Liver (tissue), 9 donors: ENCODE results near the gene RESF1. TPM values are rescaled to one million over a fixed set of nuclear protein-coding genes. Genes with fewer than 3 reads are reported as not detected.

Experiments used
- DNase-seq: peaks from one replicate; pipeline ENCODE4 v3.0.0-alpha.2; 2017; ENCODE audit warnings: low spot score
- H3K27ac ChIP-seq, 2 donors: one replicate each; pipeline ENCODE4 v1.7.0; 2013; ENCODE audit warnings: inconsistent platforms in 2 of 2, low read length in 2 of 2, control low read depth in 1 of 2, low read depth in 1 of 2, mild to moderate bottlenecking in 1 of 2
- H3K27me3 ChIP-seq, 4 donors: one replicate each; pipeline versions ENCODE4 v1.6.1 to v1.7.0; 2013; ENCODE audit warnings: low read length in 3 of 4, inconsistent platforms in 1 of 4, mild to moderate bottlenecking in 1 of 4, moderate library complexity in 1 of 4; ENCODE audit not compliant: control insufficient read depth in 4 of 4, insufficient read depth in 4 of 4
- H3K36me3 ChIP-seq, 4 donors: one replicate each; pipeline versions ENCODE4 v1.6.1 to v1.7.0; 2013; ENCODE audit warnings: low read length in 3 of 4, mild to moderate bottlenecking in 3 of 4, low read depth in 1 of 4, moderate library complexity in 1 of 4; ENCODE audit not compliant: control insufficient read depth in 4 of 4, insufficient read depth in 3 of 4
- H3K4me1 ChIP-seq, 4 donors: one replicate each; pipeline versions ENCODE4 v1.6.1 to v1.7.0; 2013; ENCODE audit warnings: low read length in 3 of 4, mild to moderate bottlenecking in 3 of 4, moderate library complexity in 1 of 4; ENCODE audit not compliant: control insufficient read depth in 4 of 4, insufficient read depth in 4 of 4
- H3K4me3 ChIP-seq, 3 donors: one replicate each; pipeline versions ENCODE4 v1.6.1 to v1.7.0; 2013; ENCODE audit warnings: low read length in 3 of 3, control low read depth in 1 of 3, low read depth in 1 of 3, mild to moderate bottlenecking in 1 of 3
- H3K9ac ChIP-seq, 2 donors: one replicate each; pipeline ENCODE4 v1.7.0; 2013; ENCODE audit warnings: low read length in 2 of 2, mild to moderate bottlenecking in 2 of 2, moderate library complexity in 2 of 2, control low read depth in 1 of 2, low read depth in 1 of 2
- H3K9me3 ChIP-seq, 4 donors: one replicate each; pipeline versions ENCODE4 v1.6.1 to v1.7.0; 2013; ENCODE audit warnings: low read length in 3 of 4; ENCODE audit not compliant: control insufficient read depth in 4 of 4
- EGR1 ChIP-seq, 2 donors: IDR thresholded peaks; 2 replicates each; pipeline ENCODE4 v1.6.1; 2016 to 2018; ENCODE audit warnings: antibody characterized with exemption in 2 of 2, low read depth in 2 of 2
- FOXA1 ChIP-seq: IDR thresholded peaks from 2 replicates; pipeline ENCODE4 v1.6.1; 2016; ENCODE audit warnings: antibody characterized with exemption
- FOXA2 ChIP-seq: IDR thresholded peaks from 2 replicates; pipeline ENCODE4 v1.6.1; 2016; ENCODE audit warnings: antibody characterized with exemption
- GABPA ChIP-seq, 2 donors: IDR thresholded peaks in 1 of 2; conservative IDR thresholded peaks in 1 of 2; 2 replicates each; pipeline ENCODE4 v1.6.1; 2016; ENCODE audit warnings: antibody characterized with exemption in 2 of 2, mild to moderate bottlenecking in 1 of 2, moderate library complexity in 1 of 2
- HNF4A ChIP-seq, 2 donors: conservative IDR thresholded peaks; 2 replicates each; pipeline ENCODE4 v1.6.1; 2016; ENCODE audit warnings: antibody characterized with exemption in 2 of 2, mild to moderate bottlenecking in 2 of 2
- HNF4G ChIP-seq: IDR thresholded peaks from 2 replicates; pipeline ENCODE4 v1.6.1; 2016; ENCODE audit warnings: antibody characterized with exemption
- JUND ChIP-seq, 2 donors: IDR thresholded peaks; 2 replicates each; pipeline ENCODE4 v1.6.1; 2016; ENCODE audit warnings: antibody characterized with exemption in 2 of 2
- RAD21 ChIP-seq, 2 donors: IDR thresholded peaks; 2 replicates each; pipeline ENCODE4 v1.6.1; 2016; ENCODE audit warnings: antibody characterized with exemption in 2 of 2, mild to moderate bottlenecking in 2 of 2
- RXRA ChIP-seq, 2 donors: IDR thresholded peaks; 2 replicates each; pipeline ENCODE4 v1.6.1; 2017 to 2018; ENCODE audit warnings: antibody characterized with exemption in 2 of 2, mild to moderate bottlenecking in 1 of 2
- SP1 ChIP-seq: IDR thresholded peaks from 2 replicates; pipeline ENCODE4 v1.6.1; 2018; ENCODE audit warnings: antibody characterized with exemption, mild to moderate bottlenecking
- TAF1 ChIP-seq: conservative IDR thresholded peaks from 2 replicates; pipeline ENCODE4 v1.6.1; 2016; ENCODE audit warnings: antibody characterized with exemption, mild to moderate bottlenecking
- YY1 ChIP-seq: IDR thresholded peaks from 2 replicates; pipeline ENCODE4 v1.6.1; 2016; ENCODE audit warnings: antibody characterized with exemption, mild to moderate bottlenecking
- WGBS: extraction: QIAGEN DNeasy Blood & Tissue Kit; methylation state at CpG from one replicate; pipeline ENCODE4 v1.1.7; 2013; 5-methylcytosine and 5-hydroxymethylcytosine counted together
- polyA plus RNA-seq, 2 donors: library from polyadenylated mRNA; stranded (reverse) in 1 of 2; unstranded in 1 of 2; fragments of 200-250 nt in 1 of 2; fragments of >200 nt in 1 of 2; fragmentation: Nextera tagmentation in 1 of 2; extraction: Ambion mirVana in 1 of 2; gene quantifications; one replicate each; pipeline versions ENCODE4 v1.2.1 to v1.2.3, GENCODE V29; 2013 to 2015
- total RNA-seq, 2 donors: library from RNA; depleted of rRNA; stranded (reverse); fragments of >200 nt; gene quantifications; one replicate each; pipeline ENCODE4 v1.2.3, GENCODE V29; 2014
- TF ChIP-seq, protein P1 (sequence below): fragments of 150-350 bp; IDR thresholded peaks from 2 replicates; pipeline ENCODE4 v1.5.1; 2017; ENCODE audit warnings: improper control_type of control experiment, low read depth, low read length; ENCODE audit not compliant: missing input control
- TF ChIP-seq, protein P2 (sequence below): IDR thresholded peaks from 2 replicates; pipeline ENCODE4 v1.6.1; 2016; ENCODE audit warnings: antibody characterized with exemption, mild to moderate bottlenecking
- TF ChIP-seq, protein P3 (sequence below): IDR thresholded peaks from 2 replicates; pipeline ENCODE4 v1.6.1; 2016; ENCODE audit warnings: antibody characterized with exemption
- TF ChIP-seq, protein P4 (sequence below): IDR thresholded peaks from 2 replicates; pipeline ENCODE4 v1.6.1; 2016; ENCODE audit warnings: antibody characterized with exemption
- TF ChIP-seq, protein P5 (sequence below): IDR thresholded peaks from 2 replicates; pipeline ENCODE4 v1.6.1; 2016; ENCODE audit warnings: antibody characterized with exemption
- donor health status: healthy.
- donor health status: healthy.
- donor health status: healthy.
- donor health status: healthy.
- donor health status: healthy.

The RESF1 gene
- total and polyA plus RNA-seq, 4 donors = 19.5 to 69.7 (median 37.2) TPM

DNA sequence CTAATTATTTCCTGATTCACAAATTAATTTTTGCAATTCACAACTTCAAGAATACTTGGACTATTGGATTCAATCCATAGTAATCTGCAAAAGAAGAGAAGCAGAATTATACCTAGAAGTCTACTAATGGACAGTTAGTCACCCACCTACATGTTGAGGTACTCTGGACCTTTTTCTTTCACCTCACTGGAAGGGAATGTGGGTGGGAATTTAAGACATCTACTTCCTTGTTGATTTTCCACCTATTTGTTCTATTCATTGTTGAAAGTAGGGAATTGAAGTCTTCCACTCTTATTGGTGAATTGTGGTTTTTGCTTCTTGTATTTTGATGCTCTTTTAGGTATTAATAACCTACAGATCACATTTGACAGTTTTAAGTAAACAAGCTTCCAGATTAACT, 11.0 kb downstream of the RESF1 start (continued):
- TF ChIP-seq, protein P1, sequence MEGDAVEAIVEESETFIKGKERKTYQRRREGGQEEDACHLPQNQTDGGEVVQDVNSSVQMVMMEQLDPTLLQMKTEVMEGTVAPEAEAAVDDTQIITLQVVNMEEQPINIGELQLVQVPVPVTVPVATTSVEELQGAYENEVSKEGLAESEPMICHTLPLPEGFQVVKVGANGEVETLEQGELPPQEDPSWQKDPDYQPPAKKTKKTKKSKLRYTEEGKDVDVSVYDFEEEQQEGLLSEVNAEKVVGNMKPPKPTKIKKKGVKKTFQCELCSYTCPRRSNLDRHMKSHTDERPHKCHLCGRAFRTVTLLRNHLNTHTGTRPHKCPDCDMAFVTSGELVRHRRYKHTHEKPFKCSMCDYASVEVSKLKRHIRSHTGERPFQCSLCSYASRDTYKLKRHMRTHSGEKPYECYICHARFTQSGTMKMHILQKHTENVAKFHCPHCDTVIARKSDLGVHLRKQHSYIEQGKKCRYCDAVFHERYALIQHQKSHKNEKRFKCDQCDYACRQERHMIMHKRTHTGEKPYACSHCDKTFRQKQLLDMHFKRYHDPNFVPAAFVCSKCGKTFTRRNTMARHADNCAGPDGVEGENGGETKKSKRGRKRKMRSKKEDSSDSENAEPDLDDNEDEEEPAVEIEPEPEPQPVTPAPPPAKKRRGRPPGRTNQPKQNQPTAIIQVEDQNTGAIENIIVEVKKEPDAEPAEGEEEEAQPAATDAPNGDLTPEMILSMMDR = no peak

DNA sequence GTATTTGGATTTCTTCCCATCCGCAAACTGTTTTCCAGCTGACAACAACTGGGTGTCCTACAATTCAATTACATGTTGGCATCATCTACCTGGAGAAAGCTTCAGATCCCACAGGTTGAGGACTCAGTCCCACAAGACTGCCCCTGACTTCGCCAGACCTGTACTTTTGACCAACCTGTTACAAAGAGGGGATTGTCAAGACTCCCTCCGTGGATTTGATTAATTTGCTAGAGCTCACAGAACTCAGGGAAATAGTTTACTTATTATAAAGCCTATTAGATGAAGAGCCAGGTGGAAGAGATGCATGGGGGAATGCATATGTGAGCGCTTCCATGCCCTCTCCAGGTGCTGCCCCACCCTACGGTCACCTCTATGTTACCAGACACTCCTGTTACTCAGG, 14.6 kb downstream of the RESF1 start:
- peaks cover 6 to 59% (median 35%) of the 10 kb centered on the region in 4 donors for H3K36me3 ChIP-seq
- TF ChIP-seq, protein P2, sequence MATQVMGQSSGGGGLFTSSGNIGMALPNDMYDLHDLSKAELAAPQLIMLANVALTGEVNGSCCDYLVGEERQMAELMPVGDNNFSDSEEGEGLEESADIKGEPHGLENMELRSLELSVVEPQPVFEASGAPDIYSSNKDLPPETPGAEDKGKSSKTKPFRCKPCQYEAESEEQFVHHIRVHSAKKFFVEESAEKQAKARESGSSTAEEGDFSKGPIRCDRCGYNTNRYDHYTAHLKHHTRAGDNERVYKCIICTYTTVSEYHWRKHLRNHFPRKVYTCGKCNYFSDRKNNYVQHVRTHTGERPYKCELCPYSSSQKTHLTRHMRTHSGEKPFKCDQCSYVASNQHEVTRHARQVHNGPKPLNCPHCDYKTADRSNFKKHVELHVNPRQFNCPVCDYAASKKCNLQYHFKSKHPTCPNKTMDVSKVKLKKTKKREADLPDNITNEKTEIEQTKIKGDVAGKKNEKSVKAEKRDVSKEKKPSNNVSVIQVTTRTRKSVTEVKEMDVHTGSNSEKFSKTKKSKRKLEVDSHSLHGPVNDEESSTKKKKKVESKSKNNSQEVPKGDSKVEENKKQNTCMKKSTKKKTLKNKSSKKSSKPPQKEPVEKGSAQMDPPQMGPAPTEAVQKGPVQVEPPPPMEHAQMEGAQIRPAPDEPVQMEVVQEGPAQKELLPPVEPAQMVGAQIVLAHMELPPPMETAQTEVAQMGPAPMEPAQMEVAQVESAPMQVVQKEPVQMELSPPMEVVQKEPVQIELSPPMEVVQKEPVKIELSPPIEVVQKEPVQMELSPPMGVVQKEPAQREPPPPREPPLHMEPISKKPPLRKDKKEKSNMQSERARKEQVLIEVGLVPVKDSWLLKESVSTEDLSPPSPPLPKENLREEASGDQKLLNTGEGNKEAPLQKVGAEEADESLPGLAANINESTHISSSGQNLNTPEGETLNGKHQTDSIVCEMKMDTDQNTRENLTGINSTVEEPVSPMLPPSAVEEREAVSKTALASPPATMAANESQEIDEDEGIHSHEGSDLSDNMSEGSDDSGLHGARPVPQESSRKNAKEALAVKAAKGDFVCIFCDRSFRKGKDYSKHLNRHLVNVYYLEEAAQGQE = no peak
- no peak for TF ChIP-seq HNF4G
- TF ChIP-seq TAF1 = no peak
- TF ChIP-seq, protein P3, sequence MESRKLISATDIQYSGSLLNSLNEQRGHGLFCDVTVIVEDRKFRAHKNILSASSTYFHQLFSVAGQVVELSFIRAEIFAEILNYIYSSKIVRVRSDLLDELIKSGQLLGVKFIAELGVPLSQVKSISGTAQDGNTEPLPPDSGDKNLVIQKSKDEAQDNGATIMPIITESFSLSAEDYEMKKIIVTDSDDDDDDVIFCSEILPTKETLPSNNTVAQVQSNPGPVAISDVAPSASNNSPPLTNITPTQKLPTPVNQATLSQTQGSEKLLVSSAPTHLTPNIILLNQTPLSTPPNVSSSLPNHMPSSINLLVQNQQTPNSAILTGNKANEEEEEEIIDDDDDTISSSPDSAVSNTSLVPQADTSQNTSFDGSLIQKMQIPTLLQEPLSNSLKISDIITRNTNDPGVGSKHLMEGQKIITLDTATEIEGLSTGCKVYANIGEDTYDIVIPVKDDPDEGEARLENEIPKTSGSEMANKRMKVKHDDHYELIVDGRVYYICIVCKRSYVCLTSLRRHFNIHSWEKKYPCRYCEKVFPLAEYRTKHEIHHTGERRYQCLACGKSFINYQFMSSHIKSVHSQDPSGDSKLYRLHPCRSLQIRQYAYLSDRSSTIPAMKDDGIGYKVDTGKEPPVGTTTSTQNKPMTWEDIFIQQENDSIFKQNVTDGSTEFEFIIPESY = no peak
- TF ChIP-seq JUND (IDR thresholded peaks at IDR 0.05) = no peak
- TF ChIP-seq, protein P4, sequence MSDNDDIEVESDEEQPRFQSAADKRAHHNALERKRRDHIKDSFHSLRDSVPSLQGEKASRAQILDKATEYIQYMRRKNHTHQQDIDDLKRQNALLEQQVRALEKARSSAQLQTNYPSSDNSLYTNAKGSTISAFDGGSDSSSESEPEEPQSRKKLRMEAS = no peak
- TF ChIP-seq FOXA1 = no peak
- no peak for TF ChIP-seq FOXA2
- TF ChIP-seq YY1 = no peak
- TF ChIP-seq SP1 = no peak
- TF ChIP-seq RAD21 (IDR thresholded peaks at IDR 0.05) = no peak
- no peak for TF ChIP-seq EGR1 (IDR thresholded peaks at IDR 0.05; ENCODE audit: low read depth in 2 of 2)
- no peak for TF ChIP-seq HNF4A (conservative IDR thresholded peaks at IDR 0.05)
- no peak for TF ChIP-seq GABPA (IDR thresholded peaks at IDR 0.05 in 1 of 2, conservative IDR thresholded peaks at IDR 0.05 in 1 of 2)
- TF ChIP-seq, protein P5, sequence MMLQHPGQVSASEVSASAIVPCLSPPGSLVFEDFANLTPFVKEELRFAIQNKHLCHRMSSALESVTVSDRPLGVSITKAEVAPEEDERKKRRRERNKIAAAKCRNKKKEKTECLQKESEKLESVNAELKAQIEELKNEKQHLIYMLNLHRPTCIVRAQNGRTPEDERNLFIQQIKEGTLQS = no peak
- TF ChIP-seq, protein P1 = no peak
- TF ChIP-seq RXRA (IDR thresholded peaks at IDR 0.05) = no peak
- no peaks in the 10 kb centered on the region for H3K9me3 ChIP-seq
- H3K9ac ChIP-seq = no peak overlapping the region
- H3K27ac ChIP-seq = no peak overlapping the region
- 98% methylated on average over 5 of the region's 5 CpGs for WGBS
- peaks cover 0 to 2% (median 0%) of the 10 kb centered on the region in 4 donors for H3K4me1 ChIP-seq
- no peak overlapping the region for H3K4me3 ChIP-seq
- DNase-seq = no peak
- H3K27me3 ChIP-seq = no peaks in the 10 kb centered on the region
